NCI-H1436 treated with DMSO at 0.1 percent for 48 hours (cell line): ENCODE measurements around the gene EIF4G3.
"Not testable (repeated sequence)": the region's sequence is repeated elsewhere in the genome, so short reads cannot be mapped to it uniquely, and the experiment has no call there.

ENCODE experiments used
- DNase-seq: peaks from one replicate; lab custom pipeline; 2025; lab: John Stamatoyannopoulos, UW

EIF4G3 gene

GRCh38 chr1:21067551-21068227 is 109.0 kb downstream of the EIF4G3 start:
- no peak for DNase-seq

DNA sequence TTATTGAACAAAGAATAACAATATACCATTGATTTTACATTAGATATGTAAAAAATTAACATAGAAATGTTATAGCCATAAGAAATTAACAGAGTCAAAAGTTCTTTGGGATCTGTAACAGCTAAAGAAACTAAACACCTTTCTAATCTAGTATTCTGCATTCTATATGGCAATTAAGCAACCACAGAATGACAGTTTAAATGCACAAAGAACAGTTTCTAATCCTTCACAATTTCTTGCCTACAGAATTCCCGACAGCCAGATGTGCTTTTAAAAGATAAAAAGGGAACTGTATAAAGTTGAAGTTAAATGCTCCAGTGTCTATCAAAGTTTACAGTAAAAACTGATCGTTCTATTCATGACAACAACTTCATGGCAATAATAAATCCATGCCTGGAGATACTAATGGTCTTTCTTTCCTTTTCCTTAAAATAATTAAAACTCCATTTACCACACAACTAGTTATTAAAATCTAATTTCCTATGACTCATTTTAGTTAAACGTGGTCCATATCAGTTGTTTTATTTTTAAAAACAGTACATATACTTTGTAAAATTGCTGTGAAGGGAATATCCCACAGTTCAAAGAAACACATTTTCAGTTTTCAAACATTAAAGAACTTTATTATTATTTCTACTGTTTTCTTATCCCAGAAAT is 110.2 kb downstream of the EIF4G3 start:
- no peak for DNase-seq

DNA sequence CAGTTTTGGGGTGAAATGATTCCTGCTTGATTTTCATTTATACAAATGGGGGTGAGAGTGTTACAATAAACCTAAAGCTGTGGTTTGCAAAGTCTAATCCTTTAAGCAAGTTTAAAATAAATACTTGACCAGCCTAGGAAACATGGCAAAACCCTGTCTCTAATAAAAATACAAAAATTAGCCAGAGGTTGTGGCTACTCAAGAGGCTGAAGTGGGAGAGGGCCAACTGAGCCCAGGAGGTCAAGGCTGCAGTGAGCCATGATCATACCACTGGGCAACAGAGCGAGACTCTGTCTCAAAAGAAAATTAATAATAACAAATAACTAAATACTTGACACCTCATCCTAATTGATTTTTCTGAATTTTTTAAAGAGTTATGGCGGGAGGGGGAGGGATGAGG is 110.8 kb downstream of the EIF4G3 start:
- no peak for DNase-seq

GRCh38 chr1:21064057-21064456 is 112.6 kb downstream of the EIF4G3 start:
- no peak for DNase-seq

GRCh38 chr1:21060523-21060922 is 116.2 kb downstream of the EIF4G3 start:
- no peak for DNase-seq

GRCh38 chr1:21059021-21059420 is 117.7 kb downstream of the EIF4G3 start:
- DNase-seq, result no peak

DNA sequence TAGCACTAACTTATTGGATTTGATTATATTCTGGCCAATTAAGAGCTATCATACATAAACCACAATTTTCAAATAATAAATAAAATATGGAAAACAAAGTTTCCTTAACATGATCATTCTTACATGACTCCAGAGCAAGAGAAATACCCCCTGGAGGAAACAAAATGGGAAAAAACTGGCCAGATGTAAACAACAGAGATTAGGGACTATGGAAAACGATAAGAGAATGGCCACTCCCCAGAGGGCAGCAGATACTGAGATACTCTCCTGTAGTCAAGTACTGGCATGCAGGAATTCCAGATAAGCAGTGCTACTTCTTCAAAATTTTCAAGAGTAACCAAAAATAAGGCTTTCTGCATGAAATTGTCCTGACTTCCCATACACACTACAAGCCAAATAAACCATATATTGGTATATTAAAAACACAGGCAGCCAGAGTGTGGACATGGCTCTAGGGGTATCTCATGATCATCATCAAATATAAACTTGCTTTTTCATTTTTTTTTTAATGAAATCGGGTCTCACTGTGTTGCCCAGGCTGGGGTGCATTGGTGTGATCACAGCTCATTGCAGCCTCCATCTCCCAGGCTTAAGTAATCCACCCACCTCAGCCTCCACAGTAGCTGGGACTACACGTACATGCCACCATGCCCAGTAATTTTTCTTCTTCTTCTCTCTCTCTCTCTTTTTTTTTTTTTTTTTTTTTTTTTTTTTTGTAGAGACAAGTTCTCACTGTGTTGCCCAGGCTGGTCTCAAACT is 118.5 kb downstream of the EIF4G3 start:
- DNase-seq, result no peak

- not testable (repeated sequence) for DNase-seq
Measured at GRCh38 chr1:21053189-21053928, 123.3 kb downstream of the EIF4G3 start.

DNA sequence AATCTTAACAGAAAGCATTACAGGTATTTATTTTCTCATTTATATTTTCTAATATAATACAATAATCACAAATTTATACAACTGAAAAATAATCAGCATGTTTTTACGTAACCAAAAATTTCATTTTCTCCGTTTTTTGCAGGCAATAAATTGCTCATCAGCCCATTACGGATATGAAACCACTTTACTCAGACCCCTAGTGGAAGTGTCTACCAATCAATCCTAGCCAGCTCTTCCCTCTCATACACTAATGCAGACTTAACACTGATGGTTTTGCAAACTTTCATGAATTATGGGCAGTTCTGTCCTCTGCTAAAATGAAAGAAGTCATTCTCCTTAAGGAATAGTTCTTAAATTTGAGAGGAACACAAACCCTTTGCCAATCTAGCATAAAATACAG is 124.7 kb downstream of the EIF4G3 start:
- no peak for DNase-seq

- no peak for DNase-seq
Measured at GRCh38 chr1:21051177-21051825, 125.4 kb downstream of the EIF4G3 start.

DNA sequence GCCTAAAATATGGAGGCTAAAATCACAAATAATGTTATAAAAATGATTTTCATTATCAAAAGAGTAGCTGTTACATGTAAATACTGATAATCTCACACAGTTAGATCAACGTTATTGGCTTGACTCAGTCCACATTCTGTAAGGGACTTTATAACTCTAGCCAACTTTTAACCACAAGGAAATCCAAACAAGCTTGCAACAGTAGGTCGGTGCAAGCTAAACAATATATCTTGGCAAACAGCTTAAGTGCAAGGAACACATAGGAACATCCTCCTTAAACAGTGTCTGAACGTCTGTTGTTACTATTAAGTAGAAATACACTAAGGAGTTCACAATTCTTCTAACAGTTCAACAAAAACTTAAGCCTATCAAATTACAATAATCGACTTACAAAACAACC is 126.7 kb downstream of the EIF4G3 start:
- no peak for DNase-seq

GRCh38 chr1:21048462-21048861 is 128.2 kb downstream of the EIF4G3 start:
- no peak for DNase-seq

- no peak for DNase-seq
Measured at GRCh38 chr1:21046132-21046531, 130.6 kb downstream of the EIF4G3 start.

- no peak for DNase-seq
Measured at GRCh38 chr1:21045351-21045750, 131.3 kb downstream of the EIF4G3 start.

DNA sequence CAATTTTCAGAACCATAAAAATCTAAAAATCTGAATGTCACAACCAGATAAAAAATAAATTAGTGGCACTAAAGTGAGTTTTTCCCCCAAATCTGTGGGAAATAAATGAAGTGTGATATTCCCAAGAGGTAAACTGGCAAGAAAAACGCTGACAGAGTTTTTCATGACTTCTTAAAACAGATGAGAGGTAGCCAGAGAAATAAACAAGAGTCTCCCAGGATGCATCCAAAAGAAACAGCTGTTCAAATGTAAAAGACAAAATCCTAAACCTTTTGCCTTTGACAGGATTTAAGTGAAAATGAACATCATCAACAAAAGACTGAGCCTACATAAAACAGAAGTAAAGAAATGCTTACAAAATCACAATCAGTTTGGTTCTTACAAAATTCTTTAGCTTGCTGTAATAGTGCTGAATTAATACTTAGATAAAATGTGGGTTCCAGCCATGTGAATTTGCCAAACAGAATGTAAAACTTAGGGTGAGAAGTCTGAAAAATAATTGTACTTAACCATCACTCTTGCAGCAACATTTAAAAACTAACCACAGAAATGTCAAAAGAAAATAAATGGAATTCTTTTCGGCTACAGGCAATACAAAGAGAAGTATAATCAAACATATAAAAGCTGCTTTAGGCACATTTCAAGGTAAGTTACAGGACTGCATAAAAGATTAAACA is 133.6 kb downstream of the EIF4G3 start:
- DNase-seq, result no peak

GRCh38 chr1:21041541-21041940 is 135.2 kb downstream of the EIF4G3 start:
- DNase-seq, result no peak

- no peak for DNase-seq
Measured at GRCh38 chr1:21037091-21037490, 139.6 kb downstream of the EIF4G3 start.

- no peak for DNase-seq
Measured at GRCh38 chr1:21035794-21036193, 140.9 kb downstream of the EIF4G3 start.

DNA sequence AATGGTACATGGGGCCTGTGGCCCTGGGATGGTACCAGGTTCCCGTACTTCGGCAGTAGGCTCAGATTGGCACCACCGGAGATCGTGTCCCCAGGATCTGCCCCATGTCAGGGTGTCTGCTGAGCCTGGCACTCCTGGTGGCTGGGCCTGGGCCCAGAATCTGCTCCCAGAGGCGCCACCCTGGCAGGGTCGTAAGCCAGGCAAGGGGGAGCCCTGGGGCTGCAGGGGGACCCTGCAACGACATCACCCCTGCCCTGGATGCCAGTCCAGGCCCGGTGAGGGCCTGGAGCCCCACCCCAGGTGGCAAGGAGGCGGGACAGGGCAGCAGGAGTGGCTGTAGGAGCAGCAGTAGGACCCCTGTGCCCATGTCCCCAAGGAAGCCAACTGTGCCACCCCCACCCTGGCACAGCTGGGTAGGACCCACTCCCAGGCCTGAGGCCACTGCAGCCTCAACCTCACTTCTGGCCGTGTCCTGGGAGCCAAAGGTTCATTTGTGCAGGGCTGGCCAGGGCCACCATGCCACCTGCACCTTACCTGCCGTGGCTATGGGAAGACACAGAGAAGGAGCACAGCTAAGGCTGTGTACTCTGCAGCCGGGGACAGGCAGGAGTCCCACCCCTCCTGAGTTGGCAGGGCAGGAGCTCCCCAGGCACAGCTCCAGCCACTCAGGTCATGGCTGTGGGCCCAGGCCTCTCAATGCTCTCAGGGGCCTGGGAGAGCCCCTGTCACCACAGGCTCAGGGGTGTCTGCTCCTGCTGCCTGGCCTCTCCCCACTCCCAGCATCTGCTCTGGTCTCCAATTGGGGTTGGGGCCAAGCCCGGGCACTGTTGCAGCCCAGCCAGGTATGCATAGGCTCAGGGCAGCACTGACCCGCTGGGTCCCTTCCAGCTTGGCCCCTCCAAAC is 141.7 kb downstream of the EIF4G3 start:
- no peak for DNase-seq

GRCh38 chr1:21032741-21033140 is 144.0 kb downstream of the EIF4G3 start:
- no peak for DNase-seq
